CD4-positive, alpha-beta T cell treated with Interleukin-6 for 4 hours (primary cell): ENCODE data around the gene FASTK.

Source experiments
- DNase-seq: peaks from one replicate; pipeline ENCODE4 v3.0.0-alpha.2; 2020; ENCODE audit warnings: mixed read lengths

Gene FASTK

GRCh38 chr7:151062111-151062398 lies 18.6 kb downstream of the FASTK start:
- no peak for DNase-seq

- no peak for DNase-seq
Observed at GRCh38 chr7:151061213-151062110, 19.1 kb downstream of the FASTK start.

- DNase-seq = no peak
Observed at GRCh38 chr7:151060416-151061212, 20.0 kb downstream of the FASTK start.

- no peak for DNase-seq
Observed at GRCh38 chr7:151060113-151060415, 20.5 kb downstream of the FASTK start.

GRCh38 chr7:151059367-151060112 lies 21.1 kb downstream of the FASTK start, which contains the start of gene SLC4A2:
Gene SLC4A2, plus strand, starts transcription at chr7:151059589. Its CDS starts 2,399 bp downstream, at chr7:151061988.
- peak; percentile 80 for DNase-seq

GRCh38 chr7:151058781-151059366 lies 21.7 kb downstream of the FASTK start:
- DNase-seq = no peak

- DNase-seq = peak; percentile 98
Observed at GRCh38 chr7:151057989-151058780, 22.4 kb downstream of the FASTK start.

GRCh38 chr7:151057506-151057988 lies 23.1 kb downstream of the FASTK start, which contains the start of gene CDK5:
Gene CDK5, minus strand, starts transcription at chr7:151057897. Its CDS starts 49 bp downstream, at chr7:151057848.
- no peak for DNase-seq

GRCh38 chr7:151056666-151057505 lies 23.7 kb downstream of the FASTK start:
- no peak for DNase-seq

GRCh38 chr7:151056283-151056665 lies 24.3 kb downstream of the FASTK start:
- no peak for DNase-seq

GRCh38 chr7:151053751-151054150 lies 26.9 kb downstream of the FASTK start:
- DNase-seq = no peak

- no peak for DNase-seq
Observed at GRCh38 chr7:151053096-151053495, 27.5 kb downstream of the FASTK start.

- DNase-seq = peak; percentile 63
Observed at GRCh38 chr7:151051108-151051507, 29.5 kb downstream of the FASTK start.

- no peak for DNase-seq
Observed at GRCh38 chr7:151048911-151049463, 31.6 kb downstream of the FASTK start.

- no peak for DNase-seq
Observed at GRCh38 chr7:151047976-151048815, 32.4 kb downstream of the FASTK start, which contains the start of gene ASIC3. Gene ASIC3, plus strand, starts transcription at chr7:151048531. Its CDS starts 355 bp downstream, at chr7:151048886.

- DNase-seq = no peak
Observed at GRCh38 chr7:151046603-151047573, 33.7 kb downstream of the FASTK start.

GRCh38 chr7:151045967-151046366 lies 34.6 kb downstream of the FASTK start:
- no peak for DNase-seq

- DNase-seq = no peak
Observed at GRCh38 chr7:151045262-151045661, 35.3 kb downstream of the FASTK start.
